Smooth muscle cell (in vitro differentiated cells): ENCODE measurements around the gene CPEB3. TPM values are rescaled to one million over a fixed set of nuclear protein-coding genes. Genes with fewer than 3 reads are reported as not detected.
"Not testable (repeated sequence)": the region's sequence is repeated elsewhere in the genome, so short reads cannot be mapped to it uniquely, and the experiment has no call there.

Experiments
- DNase-seq: peaks from one replicate; lab custom pipeline; 2025; ENCODE audit not compliant: unreplicated experiment; lab: John Stamatoyannopoulos, UW
- H2AFZ ChIP-seq: fragments of 200-600 bp; sonication (generic); 2 replicates; pipeline ENCODE4 v1.6.0; 2016; ENCODE audit warnings: antibody characterized with exemption, low read depth, mild to moderate bottlenecking
- H3F3A ChIP-seq: fragments of 200-600 bp; sonication (generic); 2 replicates; pipeline ENCODE4 v1.6.0; 2017; ENCODE audit warnings: antibody characterized with exemption, low read depth
- H3K27ac ChIP-seq: fragments of 200-600 bp; sonication (generic); 2 replicates; pipeline ENCODE4 v1.5.1; 2016; ENCODE audit warnings: low read depth, mild to moderate bottlenecking
- H3K27me3 ChIP-seq: fragments of 200-600 bp; sonication (generic); 2 replicates; pipeline ENCODE4 v1.6.1; 2016; ENCODE audit warnings: low read depth, mild to moderate bottlenecking
- H3K36me3 ChIP-seq: fragments of 200-600 bp; sonication (generic); 2 replicates; pipeline ENCODE4 v1.5.1; 2016; ENCODE audit warnings: low read depth
- H3K4me1 ChIP-seq: fragments of 200-600 bp; sonication (generic); 2 replicates; pipeline ENCODE4 v1.5.1; 2016; ENCODE audit warnings: low read depth
- H3K4me2 ChIP-seq: fragments of 200-600 bp; sonication (generic); 2 replicates; pipeline ENCODE4 v1.6.0; 2016; ENCODE audit warnings: mild to moderate bottlenecking
- H3K4me3 ChIP-seq: fragments of 200-600 bp; sonication (generic); 2 replicates; pipeline ENCODE4 v1.5.1; 2016; ENCODE audit warnings: mild to moderate bottlenecking
- H3K79me2 ChIP-seq: fragments of 200-600 bp; sonication (generic); 2 replicates; pipeline ENCODE4 v1.6.0; 2016; ENCODE audit warnings: low read depth, mild to moderate bottlenecking
- H3K9ac ChIP-seq: fragments of 200-600 bp; sonication (generic); 2 replicates; pipeline ENCODE4 v1.6.0; 2016; ENCODE audit warnings: low read depth
- H3K9me3 ChIP-seq: fragments of 200-600 bp; sonication (generic); replicated peaks from 2 replicates; pipeline ENCODE4 v1.5.1; 2016; ENCODE audit warnings: low read depth
- H4K20me1 ChIP-seq: fragments of 200-600 bp; sonication (generic); 2 replicates; pipeline ENCODE4 v1.6.0; 2016; ENCODE audit warnings: low read depth
- CTCF ChIP-seq: fragments of 200-600 bp; sonication (generic); IDR thresholded peaks from 2 replicates; pipeline ENCODE4 v1.5.1; 2017; ENCODE audit warnings: borderline replicate concordance, mild to moderate bottlenecking, antibody characterized with exemption; ENCODE audit not compliant: insufficient read depth, poor library complexity, severe bottlenecking
- WGBS: methylation state at CpG from one replicate; pipeline ENCODE4 v1.1.7; 2016; ENCODE audit warnings: low lambda C conversion rate; 5-methylcytosine and 5-hydroxymethylcytosine counted together
- polyA plus RNA-seq: library from polyadenylated mRNA; unstranded; fragments of >200 nt; fragmentation: Nextera tagmentation; extraction: Ambion mirVana; gene quantifications from 2 replicates; pipeline ENCODE4 v1.2.1, GENCODE V29; 2016
- total RNA-seq: library from RNA; depleted of rRNA; stranded (reverse); fragments of >200 nt; gene quantifications from 2 replicates; pipeline ENCODE4 v1.2.3, GENCODE V29; 2014

Gene CPEB3
- total and polyA plus RNA-seq, 2 experiments from 2014 or later: 0.67 to 1.1 TPM

- Histone ChIP-seq H3K9ac (no peak overlapping the region), H4K20me1 (no peaks in the 10 kb centered on the region), H3K4me2 (peak overlapping the region; percentile 17), H3K79me2 (no peaks in the 10 kb centered on the region), H3K9me3 (no peaks in the 10 kb centered on the region), H3F3A (no peaks in the 10 kb centered on the region), H3K4me1 (no peaks in the 10 kb centered on the region), H2AFZ (no peak overlapping the region), H3K27me3 (no peaks in the 10 kb centered on the region), H3K4me3 (no peak overlapping the region), H3K36me3 (no peaks in the 10 kb centered on the region), H3K27ac (no peak overlapping the region)
- WGBS: 50% methylated on average over 1 of the region's 1 CpG
- TF ChIP-seq CTCF: no peak
- no peak for DNase-seq
Measured at GRCh38 chr10:92222603-92223262, 68.1 kb downstream of the CPEB3 start.

- H3K9me3 ChIP-seq: no peaks in the 10 kb centered on the region
- H3K4me2 ChIP-seq: no peak overlapping the region
- no peak overlapping the region for H3K27ac ChIP-seq
- no peaks in the 10 kb centered on the region for H3K4me1 ChIP-seq
- no peaks in the 10 kb centered on the region for H3K36me3 ChIP-seq
- no peaks in the 10 kb centered on the region for H4K20me1 ChIP-seq
- 98% methylated on average over 6 of the region's 6 CpGs for WGBS
- no peak overlapping the region for H3K9ac ChIP-seq
- no peak for TF ChIP-seq CTCF
- H2AFZ ChIP-seq: no peak overlapping the region
- no peak overlapping the region for H3K4me3 ChIP-seq
- H3F3A ChIP-seq: no peaks in the 10 kb centered on the region
- DNase-seq: no peak
- no peaks in the 10 kb centered on the region for H3K79me2 ChIP-seq
- H3K27me3 ChIP-seq: no peaks in the 10 kb centered on the region
Measured at GRCh38 chr10:92219559-92219958, 71.3 kb downstream of the CPEB3 start.

- no peaks in the 10 kb centered on the region for H3K9me3 ChIP-seq
- no peak overlapping the region for H3K4me3 ChIP-seq
- no peak for TF ChIP-seq CTCF
- H3K79me2 ChIP-seq: no peaks in the 10 kb centered on the region
- H3K27ac ChIP-seq: no peak overlapping the region
- no peaks in the 10 kb centered on the region for H3K27me3 ChIP-seq
- no peak for DNase-seq
- no peak overlapping the region for H3K4me2 ChIP-seq
- no peak overlapping the region for H2AFZ ChIP-seq
- H3K4me1 ChIP-seq: no peaks in the 10 kb centered on the region
- H3K36me3 ChIP-seq: no peaks in the 10 kb centered on the region
- no peak overlapping the region for H3K9ac ChIP-seq
- H4K20me1 ChIP-seq: no peaks in the 10 kb centered on the region
- 95% methylated on average over 3 of the region's 3 CpGs for WGBS
- no peaks in the 10 kb centered on the region for H3F3A ChIP-seq
Measured at GRCh38 chr10:92218569-92218968, 72.3 kb downstream of the CPEB3 start.

- not testable (repeated sequence) for H4K20me1 ChIP-seq, H2AFZ ChIP-seq, H3K79me2 ChIP-seq, H3K9ac ChIP-seq, H3K4me1 ChIP-seq, H3K36me3 ChIP-seq, H3F3A ChIP-seq, H3K9me3 ChIP-seq, H3K4me3 ChIP-seq, H3K27ac ChIP-seq, H3K4me2 ChIP-seq, H3K27me3 ChIP-seq, DNase-seq
- 66% methylated on average over 10 of the region's 12 CpGs for WGBS
Measured at GRCh38 chr10:92216608-92217007, 74.3 kb downstream of the CPEB3 start.

GRCh38 chr10:92215222-92215621 is 75.7 kb downstream of the CPEB3 start:
- not testable (repeated sequence) for DNase-seq, H3K4me3 ChIP-seq, H3K9me3 ChIP-seq, H3K27ac ChIP-seq, H3K9ac ChIP-seq, H3K79me2 ChIP-seq, H3K4me2 ChIP-seq, H2AFZ ChIP-seq, H3K4me1 ChIP-seq, H3F3A ChIP-seq, H3K27me3 ChIP-seq, H3K36me3 ChIP-seq, H4K20me1 ChIP-seq
- 91% methylated on average over 9 of the region's 9 CpGs for WGBS
